K562 (cell line): ENCODE data around the gene WASL. TPM values are rescaled to one million over a fixed set of nuclear protein-coding genes. Genes with fewer than 3 reads are reported as not detected.

Experiments used
- CBX8 ChIP-seq: fragments of 200-600 bp; sonication (generic); IDR thresholded peaks from 2 replicates; pipeline ENCODE4 v1.6.1; 2012; ENCODE audit warnings: borderline replicate concordance, mixed run types, low read depth, mild to moderate bottlenecking, moderate library complexity, mixed read lengths, low read length, control low read depth, inconsistent platforms; ENCODE audit not compliant: poor library complexity, severe bottlenecking; ENCODE audit errors: extremely low read depth
- DPF2 ChIP-seq: fragments of 450-650 bp; IDR thresholded peaks from 2 replicates; pipeline ENCODE4 v1.6.1; 2016
- ESRRA ChIP-seq: fragments of 450-650 bp; IDR thresholded peaks from 2 replicates; pipeline ENCODE4 v1.6.1; 2014; ENCODE audit warnings: low read depth, mild to moderate bottlenecking, moderate library complexity, borderline replicate concordance
- FOS ChIP-seq: IDR thresholded peaks from 3 replicates; pipeline ENCODE4 v1.6.1; 2011; ENCODE audit not compliant: insufficient read length; ENCODE audit errors: extremely low read depth
- FOSL1 ChIP-seq: fragments of 200-800 bp; sonication (Bioruptor generic); conservative IDR thresholded peaks from 2 replicates; pipeline ENCODE4 v1.6.1; 2016; ENCODE audit warnings: missing genetic modification characterization, missing compliant biosample characterization
- MTA1 ChIP-seq: fragments of 450-650 bp; IDR thresholded peaks from 2 replicates; pipeline ENCODE4 v1.6.1; 2017; ENCODE audit warnings: borderline replicate concordance
- NR2C2 ChIP-seq, 2 experiments: fragments of 200-800 bp in 1 of 2; sonication (Bioruptor generic) in 1 of 2; sonication (generic) in 1 of 2; formaldehyde crosslinking in 1 of 2; IDR thresholded peaks; 2 replicates each; pipeline versions ENCODE4 v1.6.1 to v1.8.0; 2016 to 2022; ENCODE audit warnings: mild to moderate bottlenecking in 1 of 2, missing compliant biosample characterization in 1 of 2, missing genetic modification characterization in 1 of 2, missing genetic modification reagents in 1 of 2
- PRPF4 ChIP-seq: fragments of 200-400 bp; formaldehyde crosslinking; IDR thresholded peaks from one replicate; pipeline ENCODE4 v1.6.1; 2017; ENCODE audit warnings: low read length, low read depth, mild to moderate bottlenecking; ENCODE audit not compliant: insufficient read depth, poor library complexity, severe bottlenecking
- RBM25 ChIP-seq: fragments of 200-400 bp; formaldehyde crosslinking; IDR thresholded peaks from 2 replicates; pipeline ENCODE4 v1.6.1; 2018; ENCODE audit warnings: low read length, low read depth, moderate library complexity; ENCODE audit not compliant: severe bottlenecking
- SAP30 ChIP-seq: fragments of 200-600 bp; sonication (generic); IDR thresholded peaks from 2 replicates; pipeline ENCODE4 v1.6.1; 2012; ENCODE audit warnings: borderline replicate concordance, low read depth, mild to moderate bottlenecking, moderate library complexity, low read length, control low read depth, inconsistent platforms; ENCODE audit not compliant: insufficient read depth, poor library complexity, severe bottlenecking
- TAF1 ChIP-seq: IDR thresholded peaks from 2 replicates; pipeline ENCODE4 v1.6.1; 2011; ENCODE audit warnings: mild to moderate bottlenecking, low read length, moderate library complexity; ENCODE audit not compliant: insufficient read depth, control insufficient read depth, severe bottlenecking; ENCODE audit errors: extremely low read depth
- TEAD4 ChIP-seq, 2 experiments: sonication (generic) in 1 of 2; formaldehyde crosslinking in 1 of 2; IDR thresholded peaks; 2 replicates each; pipeline versions ENCODE4 v1.6.1 to v1.8.0; 2012 to 2022; ENCODE audit warnings: borderline replicate concordance in 1 of 2, inconsistent platforms in 1 of 2, low read length in 1 of 2, mild to moderate bottlenecking in 1 of 2, missing genetic modification reagents in 1 of 2
- XRCC5 ChIP-seq: fragments of 200-400 bp; formaldehyde crosslinking; IDR thresholded peaks from 2 replicates; pipeline ENCODE4 v1.6.1; 2017; ENCODE audit warnings: low read depth, mild to moderate bottlenecking, low read length
- ZNF586 ChIP-seq: fragments of 450-650 bp; formaldehyde crosslinking; conservative IDR thresholded peaks from 2 replicates; pipeline ENCODE4 v1.4.0; 2020; ENCODE audit warnings: mild to moderate bottlenecking, moderate library complexity
- polyA plus RNA-seq, 8 experiments: library from polyadenylated mRNA; depleted of rRNA in 4 of 8; stranded (reverse) in 5 of 8; unstranded in 3 of 8; fragments of >200 nt; fragmentation: Nextera tagmentation in 2 of 8; fragmentation: Illumina TruSeq in 1 of 8; extraction: Ambion mirVana in 2 of 8; extraction: Trizol in 1 of 8; gene quantifications; 2 replicates each; pipeline versions ENCODE4 v1.2.1 to v1.2.3, GENCODE V29; 2011 to 2014; ENCODE audit warnings: inconsistent platforms in 1 of 8, missing spikeins in 1 of 8
- total RNA-seq, 7 experiments: library from RNA; depleted of rRNA in 6 of 7; stranded (reverse); fragments of >200 nt in 6 of 7; fragmentation: Illumina TruSeq in 2 of 7; extraction: Trizol in 2 of 7; gene quantifications; 2 replicates each; pipeline versions ENCODE4 v1.2.1 to v1.2.3, GENCODE V29; 2011 to 2021; ENCODE audit warnings: low replicate concordance in 1 of 7
- TF ChIP-seq, protein P1 (sequence below): fragments of 250-450 bp; sonication (Bioruptor Pico); IDR thresholded peaks from 2 replicates; pipeline ENCODE4 v1.8.0; 2021; ENCODE audit warnings: borderline replicate concordance, mild to moderate bottlenecking, moderate library complexity; ENCODE audit not compliant: poor library complexity, severe bottlenecking
- TF ChIP-seq, protein P2 (sequence below): fragments of 450-650 bp; formaldehyde crosslinking; IDR thresholded peaks from 2 replicates; pipeline ENCODE4 v1.4.0; 2020; ENCODE audit warnings: mild to moderate bottlenecking, moderate library complexity
- TF ChIP-seq, protein P3 (sequence below), 2 experiments: fragments of 450-650 bp in 1 of 2; sonication (generic) in 1 of 2; formaldehyde crosslinking; conservative IDR thresholded peaks; 2 replicates each; pipeline versions ENCODE4 v1.4.0 to v1.8.1; 2020 to 2022; ENCODE audit warnings: mild to moderate bottlenecking in 1 of 2, missing genetic modification reagents in 1 of 2
- TF ChIP-seq, protein P4 (sequence below): IDR thresholded peaks from 2 replicates; pipeline ENCODE4 v1.6.1; 2011; ENCODE audit warnings: borderline replicate concordance, low read depth, mild to moderate bottlenecking, moderate library complexity, low read length; ENCODE audit not compliant: insufficient read depth, poor library complexity, severe bottlenecking

The WASL gene
- total and polyA plus RNA-seq, 9 of the 15 experiments (the other 6 are each of a cell fraction or from before 2014, with no cell fraction given): 3.2 to 13.9 (median 8.3) TPM

DNA sequence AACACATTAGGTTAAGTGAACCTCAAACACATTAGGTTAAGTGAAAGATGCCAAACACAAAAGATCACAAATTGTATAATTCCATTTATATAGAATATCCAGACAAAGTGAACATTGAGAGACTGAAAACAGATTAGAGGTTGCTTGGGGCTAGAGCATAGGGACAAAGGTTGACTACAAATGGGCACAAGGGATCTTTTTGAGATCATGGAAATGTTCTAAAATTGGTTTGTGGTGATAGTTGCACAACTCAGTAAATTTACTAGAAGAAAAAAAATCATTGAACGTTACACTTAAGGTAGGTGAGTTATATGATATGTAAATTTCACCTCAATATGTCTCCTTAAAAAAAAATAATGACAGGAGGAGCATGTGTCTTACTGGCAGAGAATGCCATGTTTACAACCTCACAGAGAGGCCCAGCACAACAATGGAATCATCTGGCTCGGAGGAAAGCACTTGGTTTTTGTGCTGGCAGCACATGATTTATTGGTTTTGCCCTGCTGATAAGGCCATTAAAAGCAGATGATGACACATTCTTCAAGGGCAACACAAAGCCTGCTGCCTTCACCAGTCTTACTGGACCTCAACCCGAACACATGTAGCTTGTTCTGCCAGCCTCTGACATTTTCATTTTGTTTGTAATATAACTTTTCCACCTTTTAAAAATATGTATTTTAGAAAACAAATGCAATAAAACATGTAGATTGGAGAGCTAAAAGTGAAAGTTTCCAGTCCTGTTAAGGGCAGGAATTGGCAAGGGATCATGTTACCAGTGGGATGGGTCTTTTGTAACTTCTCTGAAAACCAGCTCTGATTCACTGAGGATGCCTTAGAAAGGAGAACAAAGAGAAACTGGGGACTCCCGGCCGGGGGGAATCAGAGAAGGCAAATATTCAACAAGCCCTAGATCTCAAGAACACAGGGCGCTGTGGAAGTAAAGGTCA lies 105.0 kb downstream of the WASL start (continued):
- TF ChIP-seq SAP30: no peak
- TF ChIP-seq FOS: no peak
- TF ChIP-seq, protein P1, sequence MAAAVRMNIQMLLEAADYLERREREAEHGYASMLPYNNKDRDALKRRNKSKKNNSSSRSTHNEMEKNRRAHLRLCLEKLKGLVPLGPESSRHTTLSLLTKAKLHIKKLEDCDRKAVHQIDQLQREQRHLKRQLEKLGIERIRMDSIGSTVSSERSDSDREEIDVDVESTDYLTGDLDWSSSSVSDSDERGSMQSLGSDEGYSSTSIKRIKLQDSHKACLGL (CRISPR knock-in tag): no peak
- TF ChIP-seq RBM25: no peak
- TF ChIP-seq PRPF4: no peak
- TF ChIP-seq, protein P2, sequence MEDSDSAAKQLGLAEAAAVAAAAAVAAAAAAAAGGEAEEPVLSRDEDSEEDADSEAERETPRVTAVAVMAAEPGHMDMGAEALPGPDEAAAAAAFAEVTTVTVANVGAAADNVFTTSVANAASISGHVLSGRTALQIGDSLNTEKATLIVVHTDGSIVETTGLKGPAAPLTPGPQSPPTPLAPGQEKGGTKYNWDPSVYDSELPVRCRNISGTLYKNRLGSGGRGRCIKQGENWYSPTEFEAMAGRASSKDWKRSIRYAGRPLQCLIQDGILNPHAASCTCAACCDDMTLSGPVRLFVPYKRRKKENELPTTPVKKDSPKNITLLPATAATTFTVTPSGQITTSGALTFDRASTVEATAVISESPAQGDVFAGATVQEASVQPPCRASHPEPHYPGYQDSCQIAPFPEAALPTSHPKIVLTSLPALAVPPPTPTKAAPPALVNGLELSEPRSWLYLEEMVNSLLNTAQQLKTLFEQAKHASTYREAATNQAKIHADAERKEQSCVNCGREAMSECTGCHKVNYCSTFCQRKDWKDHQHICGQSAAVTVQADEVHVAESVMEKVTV (CRISPR knock-in tag): no peak
- peak; percentile 83 for TF ChIP-seq FOSL1
- TF ChIP-seq, protein P3, sequence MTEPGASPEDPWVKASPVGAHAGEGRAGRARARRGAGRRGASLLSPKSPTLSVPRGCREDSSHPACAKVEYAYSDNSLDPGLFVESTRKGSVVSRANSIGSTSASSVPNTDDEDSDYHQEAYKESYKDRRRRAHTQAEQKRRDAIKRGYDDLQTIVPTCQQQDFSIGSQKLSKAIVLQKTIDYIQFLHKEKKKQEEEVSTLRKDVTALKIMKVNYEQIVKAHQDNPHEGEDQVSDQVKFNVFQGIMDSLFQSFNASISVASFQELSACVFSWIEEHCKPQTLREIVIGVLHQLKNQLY (CRISPR knock-in tag; conservative IDR thresholded peaks at IDR 0.05): no peak
- no peak for TF ChIP-seq CBX8
- TF ChIP-seq TEAD4 (IDR thresholded peaks at IDR 0.05; ENCODE audit: low read length): peak; percentile 30; the same call in 1 of the 2 replicates
- no peak for TF ChIP-seq TEAD4 (CRISPR knock-in tag; IDR thresholded peaks at IDR 0.05; ENCODE audit: borderline replicate concordance)
- TF ChIP-seq, protein P4, sequence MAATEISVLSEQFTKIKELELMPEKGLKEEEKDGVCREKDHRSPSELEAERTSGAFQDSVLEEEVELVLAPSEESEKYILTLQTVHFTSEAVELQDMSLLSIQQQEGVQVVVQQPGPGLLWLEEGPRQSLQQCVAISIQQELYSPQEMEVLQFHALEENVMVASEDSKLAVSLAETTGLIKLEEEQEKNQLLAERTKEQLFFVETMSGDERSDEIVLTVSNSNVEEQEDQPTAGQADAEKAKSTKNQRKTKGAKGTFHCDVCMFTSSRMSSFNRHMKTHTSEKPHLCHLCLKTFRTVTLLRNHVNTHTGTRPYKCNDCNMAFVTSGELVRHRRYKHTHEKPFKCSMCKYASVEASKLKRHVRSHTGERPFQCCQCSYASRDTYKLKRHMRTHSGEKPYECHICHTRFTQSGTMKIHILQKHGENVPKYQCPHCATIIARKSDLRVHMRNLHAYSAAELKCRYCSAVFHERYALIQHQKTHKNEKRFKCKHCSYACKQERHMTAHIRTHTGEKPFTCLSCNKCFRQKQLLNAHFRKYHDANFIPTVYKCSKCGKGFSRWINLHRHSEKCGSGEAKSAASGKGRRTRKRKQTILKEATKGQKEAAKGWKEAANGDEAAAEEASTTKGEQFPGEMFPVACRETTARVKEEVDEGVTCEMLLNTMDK: no peak
- TF ChIP-seq NR2C2 (CRISPR knock-in tag; IDR thresholded peaks at IDR 0.05): no peak
- peak; percentile 19; the same call in 1 of the 2 replicates for TF ChIP-seq NR2C2 (tag; IDR thresholded peaks at IDR 0.05)
- TF ChIP-seq XRCC5: no peak
- no peak for TF ChIP-seq ZNF586 (CRISPR knock-in tag)
- no peak for TF ChIP-seq TAF1
- peak; percentile 53; the same call in 1 of the 2 replicates for TF ChIP-seq DPF2
- TF ChIP-seq ESRRA: peak; percentile 73
- peak; percentile 58; the same call in 1 of the 2 replicates for TF ChIP-seq MTA1
